ENCODE results near the gene ANKHD1. TPM values are rescaled to one million over a fixed set of nuclear protein-coding genes. Genes with fewer than 3 reads are reported as not detected.

Gene ANKHD1
- total RNA-seq, 2 experiments from 2014 or later: 86.7 to 89.6 TPM

- Mint-ChIP-seq H3K9me3 (no peaks in the 10 kb centered on the region), H3K27me3 (no peaks in the 10 kb centered on the region)
Observed at GRCh38 chr5:140365941-140366340, 35.7 kb upstream of the ANKHD1 start.

GRCh38 chr5:140366589-140367255, 34.9 kb upstream of the ANKHD1 start:
- Mint-ChIP-seq H3K4me1 (peaks cover 5% of the 10 kb centered on the region), H3K27me3 (no peaks in the 10 kb centered on the region), H3K9me3 (no peaks in the 10 kb centered on the region), H3K27ac (no peak overlapping the region), H3K4me3 (no peak overlapping the region), H3K36me3 (no peaks in the 10 kb centered on the region)
- no peak for DNase-seq

More at GRCh38 chr5:140365941-140366340, 35.7 kb upstream of the ANKHD1 start:
- Mint-ChIP-seq H3K36me3 (no peaks in the 10 kb centered on the region), H3K4me1 (peaks cover 5% of the 10 kb centered on the region), H3K27ac (no peak overlapping the region), H3K4me3 (no peak overlapping the region)
- DNase-seq: no peak

- H3K27me3 Mint-ChIP-seq: no peaks in the 10 kb centered on the region
- peaks cover 5% of the 10 kb centered on the region for H3K4me1 Mint-ChIP-seq
- no peak for DNase-seq
- no peak overlapping the region for H3K27ac Mint-ChIP-seq
- no peaks in the 10 kb centered on the region for H3K9me3 Mint-ChIP-seq
- H3K36me3 Mint-ChIP-seq: no peaks in the 10 kb centered on the region
- no peak overlapping the region for H3K4me3 Mint-ChIP-seq
Observed at GRCh38 chr5:140367256-140368013, 34.2 kb upstream of the ANKHD1 start.

GRCh38 chr5:140371356-140372151, 30.1 kb upstream of the ANKHD1 start:
- Mint-ChIP-seq H3K4me1 (peaks cover 5% of the 10 kb centered on the region), H3K27me3 (no peaks in the 10 kb centered on the region), H3K36me3 (no peaks in the 10 kb centered on the region), H3K9me3 (no peaks in the 10 kb centered on the region), H3K4me3 (no peak overlapping the region), H3K27ac (no peak overlapping the region)
- DNase-seq: no peak

GRCh38 chr5:140372971-140373487, 28.6 kb upstream of the ANKHD1 start:
- Mint-ChIP-seq H3K4me3 (no peak overlapping the region), H3K9me3 (no peaks in the 10 kb centered on the region), H3K27ac (no peak overlapping the region), H3K4me1 (peaks cover 5% of the 10 kb centered on the region), H3K36me3 (no peaks in the 10 kb centered on the region), H3K27me3 (no peaks in the 10 kb centered on the region)
- DNase-seq: peak; percentile 27

- H3K36me3 Mint-ChIP-seq: no peaks in the 10 kb centered on the region
- no peaks in the 10 kb centered on the region for H3K9me3 Mint-ChIP-seq
- H3K27me3 Mint-ChIP-seq: no peaks in the 10 kb centered on the region
- DNase-seq: no peak
- H3K27ac Mint-ChIP-seq: no peak overlapping the region
- H3K4me1 Mint-ChIP-seq: peaks cover 7% of the 10 kb centered on the region
- H3K4me3 Mint-ChIP-seq: no peak overlapping the region
Observed at GRCh38 chr5:140381351-140381750, 20.3 kb upstream of the ANKHD1 start.

- H3K9me3 Mint-ChIP-seq: no peaks in the 10 kb centered on the region
- no peaks in the 10 kb centered on the region for H3K27me3 Mint-ChIP-seq
- no peak overlapping the region for H3K27ac Mint-ChIP-seq
- no peaks in the 10 kb centered on the region for H3K36me3 Mint-ChIP-seq
- H3K4me3 Mint-ChIP-seq: no peak overlapping the region
- DNase-seq: no peak
- H3K4me1 Mint-ChIP-seq: peaks cover 7% of the 10 kb centered on the region
Observed at GRCh38 chr5:140381972-140382371, 19.7 kb upstream of the ANKHD1 start.

- no peak overlapping the region for H3K27ac Mint-ChIP-seq
Observed at GRCh38 chr5:140382866-140383265, 18.8 kb upstream of the ANKHD1 start.

GRCh38 chr5:140383300-140383699, 18.3 kb upstream of the ANKHD1 start:
- DNase-seq: no peak
- no peaks in the 10 kb centered on the region for H3K36me3 Mint-ChIP-seq
- no peaks in the 10 kb centered on the region for H3K27me3 Mint-ChIP-seq
- H3K27ac Mint-ChIP-seq: no peak overlapping the region
- H3K4me3 Mint-ChIP-seq: no peak overlapping the region
- peaks cover 7% of the 10 kb centered on the region for H3K4me1 Mint-ChIP-seq
- no peaks in the 10 kb centered on the region for H3K9me3 Mint-ChIP-seq

More at GRCh38 chr5:140382866-140383265, 18.8 kb upstream of the ANKHD1 start:
- Mint-ChIP-seq H3K4me3 (no peak overlapping the region), H3K4me1 (peaks cover 7% of the 10 kb centered on the region), H3K27me3 (no peaks in the 10 kb centered on the region), H3K36me3 (no peaks in the 10 kb centered on the region), H3K9me3 (no peaks in the 10 kb centered on the region)
- DNase-seq: no peak

- no peak overlapping the region for H3K27ac Mint-ChIP-seq
- H3K4me1 Mint-ChIP-seq: peaks cover 4% of the 10 kb centered on the region
- H3K27me3 Mint-ChIP-seq: no peaks in the 10 kb centered on the region
- H3K9me3 Mint-ChIP-seq: no peaks in the 10 kb centered on the region
- no peak for DNase-seq
- no peak overlapping the region for H3K4me3 Mint-ChIP-seq
- H3K36me3 Mint-ChIP-seq: no peaks in the 10 kb centered on the region
Observed at GRCh38 chr5:140388052-140388451, 13.6 kb upstream of the ANKHD1 start.

- DNase-seq: no peak
- H3K4me1 Mint-ChIP-seq: no peaks in the 10 kb centered on the region
- no peaks in the 10 kb centered on the region for H3K9me3 Mint-ChIP-seq
- H3K36me3 Mint-ChIP-seq: no peaks in the 10 kb centered on the region
- H3K27me3 Mint-ChIP-seq: no peaks in the 10 kb centered on the region
- H3K27ac Mint-ChIP-seq: no peak overlapping the region
- H3K4me3 Mint-ChIP-seq: no peak overlapping the region
Observed at GRCh38 chr5:140391312-140391711, 10.3 kb upstream of the ANKHD1 start.

GRCh38 chr5:140391732-140392131, 9.9 kb upstream of the ANKHD1 start:
- Mint-ChIP-seq H3K27ac (no peak overlapping the region), H3K36me3 (no peaks in the 10 kb centered on the region), H3K27me3 (no peaks in the 10 kb centered on the region), H3K9me3 (no peaks in the 10 kb centered on the region), H3K4me1 (no peaks in the 10 kb centered on the region), H3K4me3 (no peak overlapping the region)
- DNase-seq: no peak

- Mint-ChIP-seq H3K4me3 (no peak overlapping the region), H3K27me3 (no peaks in the 10 kb centered on the region), H3K9me3 (no peaks in the 10 kb centered on the region), H3K4me1 (no peaks in the 10 kb centered on the region), H3K36me3 (no peaks in the 10 kb centered on the region), H3K27ac (no peak overlapping the region)
- no peak for DNase-seq
Observed at GRCh38 chr5:140393738-140394137, 7.9 kb upstream of the ANKHD1 start.

GRCh38 chr5:140398379-140398811, 3.2 kb upstream of the ANKHD1 start:
- Mint-ChIP-seq H3K4me3 (no peak overlapping the region), H3K9me3 (no peaks in the 10 kb centered on the region), H3K4me1 (peaks cover 9% of the 10 kb centered on the region)

More at GRCh38 chr5:140398379-140398811, 3.2 kb upstream of the ANKHD1 start:
- peaks cover 4% of the 10 kb centered on the region for H3K36me3 Mint-ChIP-seq
- DNase-seq: no peak
- no peak overlapping the region for H3K27ac Mint-ChIP-seq
- H3K27me3 Mint-ChIP-seq: no peaks in the 10 kb centered on the region
